ENCODE data around the gene AUTS2.

GRCh38 chr7:69728304-69728703 lies 130.0 kb downstream of the AUTS2 start:
- TF ChIP-seq CTCF (IDR thresholded peaks at IDR 0.05; ENCODE audit: low read depth, low read length, missing input control) (no peak), MAX (IDR thresholded peaks at IDR 0.05) (no peak), TAF1 (conservative IDR thresholded peaks at IDR 0.05) (no peak), GABPA (IDR thresholded peaks at IDR 0.05 in 1 of 2, conservative IDR thresholded peaks at IDR 0.05 in 1 of 2) (no peak), FOXA2 (IDR thresholded peaks at IDR 0.05) (no peak)
